H9 (cell line): ENCODE measurements around the gene CD72. TPM values are rescaled to one million over a fixed set of nuclear protein-coding genes. Genes with fewer than 3 reads are reported as not detected.

Experiments used
- DNase-seq: peaks from one replicate; pipeline ENCODE4 v3.0.0-alpha.2; 2017
- H2AFZ ChIP-seq: one replicate; pipeline ENCODE4 v1.6.1; 2013; ENCODE audit warnings: mild to moderate bottlenecking, low read length, control low read depth, moderate library complexity
- H2AK5ac ChIP-seq: 2 replicates; pipeline ENCODE4 v1.6.1; 2013; ENCODE audit warnings: low read length, control low read depth, mixed read lengths; ENCODE audit not compliant: insufficient read length
- H2BK120ac ChIP-seq: one replicate; pipeline ENCODE4 v1.6.1; 2013; ENCODE audit warnings: low read depth, mild to moderate bottlenecking, low read length, control low read depth, inconsistent platforms; ENCODE audit not compliant: poor library complexity, severe bottlenecking
- H2BK12ac ChIP-seq: 2 replicates; pipeline ENCODE4 v1.6.1; 2013; ENCODE audit warnings: low read length, control low read depth, mixed read lengths, low read depth; ENCODE audit not compliant: insufficient read length
- H2BK15ac ChIP-seq: 2 replicates; pipeline ENCODE4 v1.6.1; 2013; ENCODE audit warnings: low read depth, low read length, control low read depth
- H2BK20ac ChIP-seq: one replicate; pipeline ENCODE4 v1.6.1; 2013; ENCODE audit warnings: low read depth, mild to moderate bottlenecking, low read length, control low read depth, inconsistent platforms; ENCODE audit not compliant: poor library complexity, severe bottlenecking
- H2BK5ac ChIP-seq: 2 replicates; pipeline ENCODE4 v1.6.1; 2013; ENCODE audit warnings: low read length, control low read depth, mixed read lengths; ENCODE audit not compliant: insufficient read length
- H3K14ac ChIP-seq: 2 replicates; pipeline ENCODE4 v1.6.1; 2013; ENCODE audit warnings: low read length, control low read depth; ENCODE audit not compliant: insufficient read depth
- H3K18ac ChIP-seq: 2 replicates; pipeline ENCODE4 v1.6.1; 2013; ENCODE audit warnings: low read depth, mild to moderate bottlenecking, mixed read lengths, low read length, control low read depth; ENCODE audit not compliant: insufficient read length
- H3K23ac ChIP-seq: 2 replicates; pipeline ENCODE4 v1.6.1; 2013; ENCODE audit warnings: low read length, control low read depth, mixed read lengths, low read depth; ENCODE audit not compliant: insufficient read length
- H3K23me2 ChIP-seq: 2 replicates; pipeline ENCODE4 v1.6.1; 2013; ENCODE audit warnings: low read depth, mild to moderate bottlenecking, mixed read lengths, low read length, control low read depth; ENCODE audit not compliant: insufficient read length, poor library complexity, severe bottlenecking
- H3K27ac ChIP-seq: 2 replicates; pipeline ENCODE4 v1.5.1; 2013; ENCODE audit warnings: low read length, control low read depth, mixed read lengths, low read depth; ENCODE audit not compliant: insufficient read length
- H3K27me3 ChIP-seq: 2 replicates; pipeline ENCODE4 v1.6.1; 2013; ENCODE audit warnings: low read length, control low read depth, inconsistent platforms; ENCODE audit not compliant: insufficient read depth
- H3K4ac ChIP-seq: 2 replicates; pipeline ENCODE4 v1.6.1; 2013; ENCODE audit warnings: low read depth, mild to moderate bottlenecking, control low read depth, inconsistent platforms, low read length, moderate library complexity
- H3K4me1 ChIP-seq: 2 replicates; pipeline ENCODE4 v1.6.1; 2013; ENCODE audit warnings: low read length, control low read depth, inconsistent platforms; ENCODE audit not compliant: insufficient read depth
- H3K4me2 ChIP-seq: 2 replicates; pipeline ENCODE4 v1.6.1; 2013; ENCODE audit warnings: low read length, control low read depth, mixed read lengths; ENCODE audit not compliant: insufficient read length, insufficient read depth
- H3K56ac ChIP-seq: 2 replicates; pipeline ENCODE4 v1.6.1; 2013; ENCODE audit warnings: low read depth, mild to moderate bottlenecking, mixed read lengths, low read length, control low read depth; ENCODE audit not compliant: insufficient read length
- H3K79me1 ChIP-seq: 2 replicates; pipeline ENCODE4 v1.6.1; 2013; ENCODE audit warnings: low read depth, mild to moderate bottlenecking, moderate library complexity, low read length, control low read depth, inconsistent platforms; ENCODE audit not compliant: insufficient read depth, poor library complexity, severe bottlenecking
- H3K79me2 ChIP-seq: 2 replicates; pipeline ENCODE4 v1.6.1; 2013; ENCODE audit warnings: low read length, control low read depth, inconsistent platforms; ENCODE audit not compliant: insufficient read depth
- H3K9ac ChIP-seq: 2 replicates; pipeline ENCODE4 v1.6.1; 2013; ENCODE audit warnings: low read length, control low read depth, mixed read lengths; ENCODE audit not compliant: insufficient read length; ENCODE audit errors: extremely low read depth
- H3K9me3 ChIP-seq: one replicate; pipeline ENCODE4 v1.6.1; 2013; ENCODE audit warnings: low read depth, low read length, inconsistent platforms; ENCODE audit not compliant: control insufficient read depth
- H3T11ph ChIP-seq: one replicate; pipeline ENCODE4 v1.6.1; 2013; ENCODE audit warnings: mild to moderate bottlenecking, low read length, control low read depth, inconsistent platforms
- H4K20me1 ChIP-seq: one replicate; pipeline ENCODE4 v1.6.1; 2013; ENCODE audit not compliant: control insufficient read depth, insufficient read length, insufficient read depth
- H4K5ac ChIP-seq: 2 replicates; pipeline ENCODE4 v1.6.1; 2013; ENCODE audit warnings: low read depth, mild to moderate bottlenecking, mixed read lengths, low read length, control low read depth; ENCODE audit not compliant: insufficient read length
- H4K8ac ChIP-seq: replicated peaks from 2 replicates; pipeline ENCODE4 v1.6.1; 2013; ENCODE audit warnings: low read length, control low read depth, mixed read lengths, low read depth; ENCODE audit not compliant: insufficient read length
- H4K91ac ChIP-seq: 2 replicates; pipeline ENCODE4 v1.6.1; 2013; ENCODE audit warnings: low read depth, mild to moderate bottlenecking, moderate library complexity, mixed read lengths, low read length, control low read depth; ENCODE audit not compliant: insufficient read length
- H3K27ac Mint-ChIP-seq, 3 experiments: 2 replicates in 2 of 3; 3 replicates in 1 of 3; pipeline ENCODE4 v1.8.0; 2020 to 2021; ENCODE audit warnings: mixed read lengths in 3 of 3, mild to moderate bottlenecking in 1 of 3, moderate library complexity in 1 of 3
- H3K27me3 Mint-ChIP-seq: 2 replicates; pipeline ENCODE4 v1.8.0; 2021; ENCODE audit warnings: low read depth, mild to moderate bottlenecking, moderate library complexity, mixed read lengths
- H3K36me3 Mint-ChIP-seq, 3 experiments: 2 replicates in 2 of 3; 3 replicates in 1 of 3; pipeline ENCODE4 v1.8.0; 2020 to 2021; ENCODE audit warnings: low read depth in 3 of 3, mixed read lengths in 3 of 3; ENCODE audit not compliant: insufficient read depth in 1 of 3
- H3K4me1 Mint-ChIP-seq, 2 experiments: 2 replicates each; pipeline ENCODE4 v1.8.0; 2020; ENCODE audit warnings: mixed read lengths in 2 of 2
- H3K4me3 Mint-ChIP-seq, 2 experiments: 2 replicates in 1 of 2; 3 replicates in 1 of 2; pipeline ENCODE4 v1.8.0; 2020 to 2021; ENCODE audit warnings: mild to moderate bottlenecking in 2 of 2, mixed read lengths in 2 of 2, moderate library complexity in 1 of 2
- H3K9me3 Mint-ChIP-seq, 2 experiments: 2 replicates in 1 of 2; 3 replicates in 1 of 2; pipeline ENCODE4 v1.8.0; 2020; ENCODE audit warnings: mild to moderate bottlenecking in 2 of 2, mixed read lengths in 2 of 2, moderate library complexity in 1 of 2
- WGBS: extraction: QIAGEN DNeasy Blood & Tissue Kit; methylation state at CpG from one replicate; pipeline ENCODE4 v1.1.7; 2013; ENCODE audit warnings: missing lambda C conversion rate, low lambda C conversion rate, mixed read lengths; ENCODE audit not compliant: insufficient read length; ENCODE audit errors: extremely low coverage; 5-methylcytosine and 5-hydroxymethylcytosine counted together
- total RNA-seq: library from RNA; stranded (reverse); gene quantifications from 2 replicates; pipeline ENCODE4 v1.2.1, GENCODE V29; 2021
- TF ChIP-seq, protein P1 (sequence below): fragments of 200-600 bp; sonication (generic); conservative IDR thresholded peaks from 3 replicates; pipeline ENCODE4 v1.8.0; 2021; ENCODE audit warnings: antibody characterized with exemption, mild to moderate bottlenecking

The CD72 gene
- total RNA-seq, 1 experiment from 2014 or later = 3.9 TPM

DNA sequence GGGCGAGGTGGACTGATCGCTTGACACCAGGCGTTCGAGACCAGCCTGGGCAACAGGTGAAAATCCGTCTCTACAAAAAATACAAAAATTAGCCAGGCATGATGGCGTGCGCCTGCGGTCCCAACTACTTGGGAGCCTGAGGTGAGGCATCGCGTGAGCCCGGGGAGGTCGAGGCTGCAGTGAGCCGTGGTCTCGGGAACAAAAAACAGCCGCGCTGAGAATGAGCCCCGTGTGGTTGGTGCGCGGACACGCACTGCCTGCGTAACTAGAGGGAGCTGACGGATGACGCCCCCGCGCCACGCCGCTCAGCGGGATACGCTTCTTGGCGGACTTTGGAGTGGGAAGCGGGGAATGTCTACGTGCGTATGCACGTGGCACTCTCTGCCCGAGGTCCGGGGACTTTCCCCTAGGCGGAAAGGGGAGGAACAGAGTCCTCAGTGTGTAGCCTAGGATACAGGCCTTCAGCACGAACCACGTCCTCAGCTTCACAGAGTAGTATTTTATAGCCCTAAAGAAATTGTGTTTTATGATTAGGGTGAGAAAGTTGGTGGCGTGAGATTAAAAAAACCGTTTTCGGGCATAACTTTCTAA lies 39.4 kb upstream of the CD72 start, which contains the start of gene RMRP:
TSS of gene RMRP (minus strand) at position 474 of the 591 bp plus-strand sequence.
- no peak within 1 kb of the TSS for H3K56ac ChIP-seq
- H3K23me2 ChIP-seq = peaks cover 11% of the 10 kb centered on the region
- peaks cover 20 to 21% of the 10 kb centered on the region in 2 experiments for H3K4me1 Mint-ChIP-seq
- peaks cover 3% of the 10 kb centered on the region; the same call in 1 of the 2 replicates for H3K4me1 ChIP-seq
- no peak within 1 kb of the TSS for H2AFZ ChIP-seq
- TF ChIP-seq, protein P1, sequence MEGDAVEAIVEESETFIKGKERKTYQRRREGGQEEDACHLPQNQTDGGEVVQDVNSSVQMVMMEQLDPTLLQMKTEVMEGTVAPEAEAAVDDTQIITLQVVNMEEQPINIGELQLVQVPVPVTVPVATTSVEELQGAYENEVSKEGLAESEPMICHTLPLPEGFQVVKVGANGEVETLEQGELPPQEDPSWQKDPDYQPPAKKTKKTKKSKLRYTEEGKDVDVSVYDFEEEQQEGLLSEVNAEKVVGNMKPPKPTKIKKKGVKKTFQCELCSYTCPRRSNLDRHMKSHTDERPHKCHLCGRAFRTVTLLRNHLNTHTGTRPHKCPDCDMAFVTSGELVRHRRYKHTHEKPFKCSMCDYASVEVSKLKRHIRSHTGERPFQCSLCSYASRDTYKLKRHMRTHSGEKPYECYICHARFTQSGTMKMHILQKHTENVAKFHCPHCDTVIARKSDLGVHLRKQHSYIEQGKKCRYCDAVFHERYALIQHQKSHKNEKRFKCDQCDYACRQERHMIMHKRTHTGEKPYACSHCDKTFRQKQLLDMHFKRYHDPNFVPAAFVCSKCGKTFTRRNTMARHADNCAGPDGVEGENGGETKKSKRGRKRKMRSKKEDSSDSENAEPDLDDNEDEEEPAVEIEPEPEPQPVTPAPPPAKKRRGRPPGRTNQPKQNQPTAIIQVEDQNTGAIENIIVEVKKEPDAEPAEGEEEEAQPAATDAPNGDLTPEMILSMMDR = peak; percentile 45; the same call in 2 of the 3 replicates
- no peak within 1 kb of the TSS for H4K8ac ChIP-seq
- H3K36me3 Mint-ChIP-seq = peaks cover 24 to 32% (median 30%) of the 10 kb centered on the region in 3 experiments
- no peak within 1 kb of the TSS for H2BK15ac ChIP-seq
- H4K20me1 ChIP-seq = no peaks in the 10 kb centered on the region
- H3K18ac ChIP-seq = peak within 1 kb of the TSS; percentile 69
- no peaks in the 10 kb centered on the region for H3K9me3 ChIP-seq
- peak within 1 kb of the TSS; percentile 76 for H3K4me2 ChIP-seq
- peak within 1 kb of the TSS; percentile 83 to 85 for H3K4me3 Mint-ChIP-seq
- H2BK20ac ChIP-seq = no peak within 1 kb of the TSS
- no peak within 1 kb of the TSS for H2BK12ac ChIP-seq
- no peak within 1 kb of the TSS for H2BK120ac ChIP-seq
- H3K27me3 ChIP-seq = no peaks in the 10 kb centered on the region
- no peak within 1 kb of the TSS; the same call in 1 of the 2 replicates for H3K4ac ChIP-seq
- H3K9me3 Mint-ChIP-seq = peaks cover 2 to 3% of the 10 kb centered on the region in 2 experiments; a peak in 3 of 5 replicates
- no CpG with 5 or more reads among the region's 42 CpGs for WGBS
- no peaks in the 10 kb centered on the region for H3K79me2 ChIP-seq
- no peak within 1 kb of the TSS for H2AK5ac ChIP-seq
- H3K23ac ChIP-seq = no peak within 1 kb of the TSS
- no peaks in the 10 kb centered on the region for H3K79me1 ChIP-seq
- no peak within 1 kb of the TSS for H2BK5ac ChIP-seq
- peak within 1 kb of the TSS; percentile 98 to 100 (median 99) for H3K27ac Mint-ChIP-seq
- H4K91ac ChIP-seq = no peak within 1 kb of the TSS
- H3K27ac ChIP-seq = peak within 1 kb of the TSS; percentile 50
- H3K14ac ChIP-seq = peak within 1 kb of the TSS; percentile 77; the same call in 1 of the 2 replicates
- peak; percentile 98 for DNase-seq
- H3T11ph ChIP-seq = peak within 1 kb of the TSS; percentile 57
- peak within 1 kb of the TSS; percentile 74 for H3K9ac ChIP-seq
- no peak within 1 kb of the TSS for H4K5ac ChIP-seq
- peaks cover 18% of the 10 kb centered on the region for H3K27me3 Mint-ChIP-seq
